HG03196 (cell line): Measurements from ENCODE around the gene NFATC1.

ENCODE experiments used
- ATAC-seq: cut with Tn5 transposase; IDR thresholded peaks from one replicate; pipeline ENCODE4 v1.9.1; 2021; ENCODE audit not compliant: unreplicated experiment

The NFATC1 gene

GRCh38 chr18:79420033-79420745 is 24.5 kb downstream of the NFATC1 start:
- ATAC-seq = no peak

- no peak for ATAC-seq
Measured at GRCh38 chr18:79421275-79421857, 25.6 kb downstream of the NFATC1 start.

GRCh38 chr18:79422022-79422782 is 26.5 kb downstream of the NFATC1 start:
- peak; percentile 85 for ATAC-seq

- ATAC-seq = no peak
Measured at GRCh38 chr18:79422783-79423165, 27.0 kb downstream of the NFATC1 start.

- no peak for ATAC-seq
Measured at GRCh38 chr18:79423211-79424007, 27.7 kb downstream of the NFATC1 start.

- ATAC-seq = no peak
Measured at GRCh38 chr18:79424008-79424565, 28.4 kb downstream of the NFATC1 start.

- ATAC-seq = no peak
Measured at GRCh38 chr18:79424880-79425568, 29.3 kb downstream of the NFATC1 start.

GRCh38 chr18:79425569-79425886 is 29.8 kb downstream of the NFATC1 start:
- ATAC-seq = no peak

GRCh38 chr18:79426376-79427300 is 30.9 kb downstream of the NFATC1 start:
- no peak for ATAC-seq

- no peak for ATAC-seq
Measured at GRCh38 chr18:79427368-79428225, 31.9 kb downstream of the NFATC1 start.

- no peak for ATAC-seq
Measured at GRCh38 chr18:79428287-79428686, 32.6 kb downstream of the NFATC1 start.

GRCh38 chr18:79429381-79429780 is 33.7 kb downstream of the NFATC1 start:
- no peak for ATAC-seq

- ATAC-seq = no peak
Measured at GRCh38 chr18:79429785-79430281, 34.1 kb downstream of the NFATC1 start.

GRCh38 chr18:79432376-79433120 is 36.8 kb downstream of the NFATC1 start:
- no peak for ATAC-seq

- no peak for ATAC-seq
Measured at GRCh38 chr18:79433431-79433830, 37.7 kb downstream of the NFATC1 start.

- ATAC-seq = no peak
Measured at GRCh38 chr18:79434607-79435401, 39.1 kb downstream of the NFATC1 start.
